Loucy (cell line): Measurements from ENCODE around the gene MYO18B.

ENCODE experiments used
- H2AFZ ChIP-seq: fragments of 200-600 bp; sonication (generic); 2 replicates; pipeline ENCODE4 v1.6.0; 2016; ENCODE audit warnings: antibody characterized with exemption, mild to moderate bottlenecking, low read length, moderate library complexity
- H3F3A ChIP-seq: fragments of 200-600 bp; 2 replicates; pipeline ENCODE4 v1.6.0; 2016; ENCODE audit warnings: antibody characterized with exemption, low read depth, mild to moderate bottlenecking
- H3K27me3 ChIP-seq: fragments of 200-600 bp; sonication (generic); 2 replicates; pipeline ENCODE4 v1.6.1; 2014; ENCODE audit warnings: low read length, mild to moderate bottlenecking; ENCODE audit not compliant: insufficient read depth, poor library complexity, severe bottlenecking
- H3K36me3 ChIP-seq: fragments of 200-600 bp; sonication (generic); 2 replicates; pipeline ENCODE4 v1.6.1; 2016; ENCODE audit warnings: low read length; ENCODE audit not compliant: insufficient read depth
- H3K4me1 ChIP-seq: fragments of 200-600 bp; sonication (generic); 2 replicates; pipeline ENCODE4 v1.5.1; 2014; ENCODE audit warnings: low read length, mild to moderate bottlenecking; ENCODE audit not compliant: insufficient read depth, poor library complexity, severe bottlenecking
- H3K4me2 ChIP-seq: fragments of 200-600 bp; sonication (generic); 2 replicates; pipeline ENCODE4 v1.6.0; 2014; ENCODE audit warnings: antibody characterized with exemption, low read length, low read depth, mild to moderate bottlenecking; ENCODE audit not compliant: poor library complexity, severe bottlenecking
- H3K4me3 ChIP-seq: fragments of 200-600 bp; sonication (generic); 2 replicates; pipeline ENCODE4 v1.5.1; 2014; ENCODE audit warnings: low read length, mild to moderate bottlenecking, mixed read lengths; ENCODE audit not compliant: poor library complexity, severe bottlenecking
- H3K79me2 ChIP-seq: fragments of 200-600 bp; sonication (generic); 2 replicates; pipeline ENCODE4 v1.6.1; 2014; ENCODE audit warnings: low read length; ENCODE audit not compliant: insufficient read depth
- H3K9ac ChIP-seq: fragments of 200-600 bp; sonication (generic); 2 replicates; pipeline ENCODE4 v1.6.0; 2014; ENCODE audit warnings: mild to moderate bottlenecking, low read depth, low read length, moderate library complexity; ENCODE audit not compliant: poor library complexity, severe bottlenecking
- H3K9me2 ChIP-seq: fragments of 200-600 bp; sonication (generic); replicated peaks from 2 replicates; pipeline ENCODE4 v1.6.1; 2016; ENCODE audit warnings: low read depth, low read length, mixed read lengths
- H3K9me3 ChIP-seq: fragments of 200-600 bp; sonication (generic); 2 replicates; pipeline ENCODE4 v1.6.1; 2014; ENCODE audit warnings: mild to moderate bottlenecking, antibody characterized with exemption, low read length, low read depth; ENCODE audit not compliant: insufficient read depth
- H4K20me1 ChIP-seq: fragments of 200-600 bp; sonication (generic); 2 replicates; pipeline ENCODE4 v1.6.0; 2014; ENCODE audit warnings: antibody characterized with exemption, low read length, mild to moderate bottlenecking; ENCODE audit not compliant: insufficient read depth, poor library complexity, severe bottlenecking
- EZH2phosphoT487 ChIP-seq: fragments of 200-600 bp; IDR thresholded peaks from 2 replicates; pipeline ENCODE4 v1.6.1; 2018; ENCODE audit warnings: antibody characterized with exemption, mild to moderate bottlenecking, moderate library complexity, borderline replicate concordance
- TF ChIP-seq, protein P1 (sequence below): fragments of 200-600 bp; sonication (generic); conservative IDR thresholded peaks from 2 replicates; pipeline ENCODE4 v1.5.1; 2014; ENCODE audit warnings: mild to moderate bottlenecking, antibody characterized with exemption, low read length

Gene MYO18B

DNA sequence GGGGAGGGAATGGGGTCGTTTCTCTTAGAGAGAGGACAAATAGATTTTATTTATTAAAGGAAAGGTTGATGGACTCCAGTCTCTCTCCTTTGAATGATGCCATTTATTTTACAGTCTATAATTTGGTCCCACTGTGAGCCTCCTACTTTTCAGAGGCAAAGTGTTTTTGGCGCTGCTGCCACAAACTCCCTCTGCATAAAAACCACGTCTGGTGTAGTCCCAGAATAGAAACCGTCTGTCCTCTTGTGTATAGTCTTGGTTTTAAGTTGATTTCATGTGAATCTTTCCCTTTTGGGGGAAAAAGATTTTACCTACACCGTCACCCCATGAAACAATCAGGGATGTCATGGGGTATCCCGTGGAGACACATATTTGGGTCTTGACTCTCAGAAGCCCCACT lies 283.6 kb downstream of the MYO18B start:
- no peak overlapping the region for H3K4me3 ChIP-seq
- H3K79me2 ChIP-seq, result no peaks in the 10 kb centered on the region
- no peaks in the 10 kb centered on the region for H3F3A ChIP-seq
- no peaks in the 10 kb centered on the region for H3K9me3 ChIP-seq
- no peaks in the 10 kb centered on the region for H4K20me1 ChIP-seq
- H3K4me1 ChIP-seq, result no peaks in the 10 kb centered on the region
- H3K36me3 ChIP-seq, result no peaks in the 10 kb centered on the region
- H3K9ac ChIP-seq, result no peak overlapping the region
- H3K4me2 ChIP-seq, result no peak overlapping the region
- no peak for TF ChIP-seq EZH2phosphoT487
- TF ChIP-seq, protein P1, sequence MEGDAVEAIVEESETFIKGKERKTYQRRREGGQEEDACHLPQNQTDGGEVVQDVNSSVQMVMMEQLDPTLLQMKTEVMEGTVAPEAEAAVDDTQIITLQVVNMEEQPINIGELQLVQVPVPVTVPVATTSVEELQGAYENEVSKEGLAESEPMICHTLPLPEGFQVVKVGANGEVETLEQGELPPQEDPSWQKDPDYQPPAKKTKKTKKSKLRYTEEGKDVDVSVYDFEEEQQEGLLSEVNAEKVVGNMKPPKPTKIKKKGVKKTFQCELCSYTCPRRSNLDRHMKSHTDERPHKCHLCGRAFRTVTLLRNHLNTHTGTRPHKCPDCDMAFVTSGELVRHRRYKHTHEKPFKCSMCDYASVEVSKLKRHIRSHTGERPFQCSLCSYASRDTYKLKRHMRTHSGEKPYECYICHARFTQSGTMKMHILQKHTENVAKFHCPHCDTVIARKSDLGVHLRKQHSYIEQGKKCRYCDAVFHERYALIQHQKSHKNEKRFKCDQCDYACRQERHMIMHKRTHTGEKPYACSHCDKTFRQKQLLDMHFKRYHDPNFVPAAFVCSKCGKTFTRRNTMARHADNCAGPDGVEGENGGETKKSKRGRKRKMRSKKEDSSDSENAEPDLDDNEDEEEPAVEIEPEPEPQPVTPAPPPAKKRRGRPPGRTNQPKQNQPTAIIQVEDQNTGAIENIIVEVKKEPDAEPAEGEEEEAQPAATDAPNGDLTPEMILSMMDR, result no peak
- H3K9me2 ChIP-seq, result no peaks in the 10 kb centered on the region
- H2AFZ ChIP-seq, result no peak overlapping the region
- H3K27me3 ChIP-seq, result no peaks in the 10 kb centered on the region

DNA sequence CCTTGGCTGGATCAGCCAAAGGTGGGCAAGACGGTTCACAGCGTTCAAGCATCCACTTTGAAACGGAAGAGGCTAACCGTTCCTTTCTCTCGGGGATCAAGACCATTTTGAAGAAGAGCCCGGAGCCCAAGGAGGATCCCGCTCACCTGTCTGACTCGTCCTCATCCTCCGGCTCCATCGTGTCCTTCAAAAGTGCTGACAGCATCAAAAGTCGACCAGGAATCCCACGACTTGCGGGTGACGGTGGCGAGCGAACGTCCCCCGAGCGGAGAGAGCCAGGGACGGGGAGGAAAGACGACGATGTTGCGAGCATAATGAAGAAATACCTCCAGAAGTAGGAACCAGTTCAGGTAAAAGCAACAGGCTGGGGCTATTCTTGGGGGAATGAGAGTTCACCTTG lies 285.4 kb downstream of the MYO18B start:
- H3K4me3 ChIP-seq, result no peak overlapping the region

DNA sequence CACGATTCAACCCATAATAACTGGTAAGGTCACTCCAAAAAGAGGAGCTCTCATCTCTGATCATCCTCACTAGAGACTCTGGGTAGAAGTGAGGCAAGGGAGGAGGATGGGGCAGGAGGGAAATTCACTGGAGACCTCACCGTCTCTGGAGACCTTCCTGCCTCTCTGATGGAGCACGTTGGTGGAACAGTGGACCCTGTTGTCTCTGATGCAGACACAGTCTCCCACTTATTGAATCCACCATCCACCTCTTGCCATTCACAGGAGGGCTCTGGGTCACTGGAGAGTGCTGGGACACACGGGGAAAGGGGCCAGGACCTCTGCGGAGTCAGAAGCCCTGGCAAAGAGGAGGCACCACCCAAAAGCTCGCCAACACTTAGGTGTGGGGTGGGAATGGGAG lies 289.7 kb downstream of the MYO18B start:
- Histone ChIP-seq H3K4me3 (no peak overlapping the region), H2AFZ (no peak overlapping the region), H3K79me2 (no peaks in the 10 kb centered on the region), H4K20me1 (no peaks in the 10 kb centered on the region), H3K27me3 (no peaks in the 10 kb centered on the region), H3K9ac (no peak overlapping the region), H3K9me3 (peaks cover 7% of the 10 kb centered on the region; the same call in 1 of the 2 replicates), H3K9me2 (no peaks in the 10 kb centered on the region), H3K4me1 (no peaks in the 10 kb centered on the region), H3F3A (no peaks in the 10 kb centered on the region), H3K36me3 (no peaks in the 10 kb centered on the region), H3K4me2 (no peak overlapping the region)
- TF ChIP-seq, protein P1, result no peak
- no peak for TF ChIP-seq EZH2phosphoT487

More for the DNA sequence above, 285.4 kb downstream of the MYO18B start:
- H3K9ac ChIP-seq, result no peak overlapping the region
- no peaks in the 10 kb centered on the region for H3K79me2 ChIP-seq
- no peaks in the 10 kb centered on the region for H3K4me1 ChIP-seq
- no peak overlapping the region for H3K4me2 ChIP-seq
- no peaks in the 10 kb centered on the region for H3K36me3 ChIP-seq
- H3K9me3 ChIP-seq, result no peaks in the 10 kb centered on the region
- no peak overlapping the region for H2AFZ ChIP-seq
- no peaks in the 10 kb centered on the region for H4K20me1 ChIP-seq
- no peaks in the 10 kb centered on the region for H3K27me3 ChIP-seq
- no peaks in the 10 kb centered on the region for H3F3A ChIP-seq
- no peaks in the 10 kb centered on the region for H3K9me2 ChIP-seq
- TF ChIP-seq, protein P1, result no peak
- no peak for TF ChIP-seq EZH2phosphoT487
